Endothelial cell of umbilical vein (primary cell): ENCODE measurements around the gene H1-8. TPM values are rescaled to one million over a fixed set of nuclear protein-coding genes. Genes with fewer than 3 reads are reported as not detected.

Experiments used
- BruUV-seq: library from RNA; stranded (reverse); fragments of 400-500 nt; replicated peaks from 2 replicates; lab custom pipeline; 2021; lab: Mats Ljungman, UMichigan
- CTCF ChIA-PET: fragments of 300-600, 350-600 bp; sonication (Branson Sonifier 250); formaldehyde crosslinking; loops from one replicate; lab custom pipeline; 2021; ENCODE audit warnings: antibody characterized with exemption, inconsistent platforms; lab: Charles Lee
- POLR2A ChIA-PET: fragments of 300-600, 350-600 bp; sonication (Branson Sonifier 250); formaldehyde crosslinking; loops from one replicate; lab custom pipeline; 2021; ENCODE audit warnings: antibody characterized with exemption, inconsistent platforms; lab: Charles Lee
- DNase-seq: peaks from one replicate; pipeline ENCODE4 v3.0.0-alpha.2; 2011; ENCODE audit warnings: low read depth, low spot score
- FAIRE-seq: peaks from 2 replicates; lab custom pipeline; 2011; peaks lifted over from hg19 to GRCh38; lab: Jason Lieb, UNC
- H2AFZ ChIP-seq: 2 replicates; pipeline ENCODE4 v1.6.0; 2012; ENCODE audit warnings: low read depth, low read length, control low read depth, inconsistent platforms
- H3K27ac ChIP-seq: 2 replicates; pipeline ENCODE4 v1.5.1; 2011; ENCODE audit warnings: low read depth, mild to moderate bottlenecking, control low read depth, low read length, moderate library complexity; ENCODE audit not compliant: insufficient read depth
- H3K27me3 ChIP-seq, 2 experiments: 2 replicates each; pipeline versions ENCODE4 v1.6.0 to v1.6.1; 2011; ENCODE audit warnings: low read length in 2 of 2, mixed read lengths in 1 of 2; ENCODE audit not compliant: control insufficient read depth in 2 of 2, insufficient read depth in 2 of 2
- H3K36me3 ChIP-seq, 2 experiments: 2 replicates in 1 of 2; 3 replicates in 1 of 2; pipeline ENCODE4 v1.5.1; 2011; ENCODE audit warnings: low read length in 2 of 2, mild to moderate bottlenecking in 1 of 2, moderate library complexity in 1 of 2; ENCODE audit not compliant: control insufficient read depth in 2 of 2, insufficient read depth in 2 of 2; ENCODE audit errors: extremely low read depth in 1 of 2
- H3K4me1 ChIP-seq: 3 replicates; pipeline ENCODE4 v1.5.1; 2011; ENCODE audit warnings: mild to moderate bottlenecking, low read length; ENCODE audit not compliant: control insufficient read depth, insufficient read depth; ENCODE audit errors: extremely low read depth
- H3K4me2 ChIP-seq: 2 replicates; pipeline ENCODE4 v1.6.1; 2011; ENCODE audit warnings: low read length, control low read depth, mixed read lengths; ENCODE audit not compliant: insufficient read depth
- H3K4me3 ChIP-seq, 3 experiments: fragments of 200-600 bp in 1 of 3; sonication (generic), shearing (Covaris generic) in 1 of 3; replicated peaks in 1 of 3; 2 replicates each; pipeline ENCODE4 v1.5.1; 2011 to 2016; ENCODE audit warnings: control low read depth in 3 of 3, low read length in 3 of 3, mild to moderate bottlenecking in 2 of 3, inconsistent platforms in 1 of 3, low read depth in 1 of 3, moderate library complexity in 1 of 3; ENCODE audit not compliant: insufficient read depth in 1 of 3
- H3K79me2 ChIP-seq: 2 replicates; pipeline ENCODE4 v1.6.0; 2012; ENCODE audit warnings: low read length, inconsistent platforms; ENCODE audit not compliant: control insufficient read depth, insufficient read depth
- H3K9ac ChIP-seq: replicated peaks from 2 replicates; pipeline ENCODE3; 2011; ENCODE audit warnings: low read length, control low read depth; ENCODE audit not compliant: insufficient read depth; ENCODE audit errors: extremely low read depth
- H3K9me1 ChIP-seq: replicated peaks from 3 replicates; pipeline ENCODE4 v1.6.0; 2011; ENCODE audit warnings: mild to moderate bottlenecking, low read length; ENCODE audit not compliant: control insufficient read depth, insufficient read depth; ENCODE audit errors: extremely low read depth
- H3K9me3 ChIP-seq: replicated peaks from 2 replicates; pipeline ENCODE4 v1.5.1; 2012; ENCODE audit warnings: low read length, inconsistent platforms; ENCODE audit not compliant: control insufficient read depth, insufficient read depth
- H4K20me1 ChIP-seq: replicated peaks from 2 replicates; pipeline ENCODE3; 2011; ENCODE audit warnings: mild to moderate bottlenecking, low read length; ENCODE audit not compliant: control insufficient read depth, insufficient read depth; ENCODE audit errors: extremely low read depth
- EZH2 ChIP-seq: IDR thresholded peaks from 2 replicates; pipeline ENCODE4 v1.6.1; 2012; ENCODE audit warnings: borderline replicate concordance, low read depth, mild to moderate bottlenecking, moderate library complexity, low read length, inconsistent platforms; ENCODE audit not compliant: severe bottlenecking
- FOS ChIP-seq: IDR thresholded peaks from 2 replicates; pipeline ENCODE4 v1.6.1; 2011; ENCODE audit warnings: mild to moderate bottlenecking, low read length, moderate library complexity, borderline replicate concordance; ENCODE audit not compliant: insufficient read depth
- GATA2 ChIP-seq: IDR thresholded peaks from 2 replicates; pipeline ENCODE4 v1.7.0; 2011; ENCODE audit warnings: low read depth, mild to moderate bottlenecking, moderate library complexity, mixed read lengths, low read length; ENCODE audit not compliant: insufficient read length, insufficient read depth
- JUN ChIP-seq: IDR thresholded peaks from 2 replicates; pipeline ENCODE4 v1.6.1; 2011; ENCODE audit warnings: borderline replicate concordance, low read depth; ENCODE audit not compliant: insufficient read length, insufficient read depth
- MAX ChIP-seq: IDR thresholded peaks from 2 replicates; pipeline ENCODE4 v1.6.1; 2011; ENCODE audit not compliant: insufficient read depth, insufficient read length
- MYC ChIP-seq: IDR thresholded peaks from one replicate; pipeline ENCODE4 v1.6.1; 2011; ENCODE audit warnings: mild to moderate bottlenecking, low read depth, low read length
- POLR2A ChIP-seq: IDR thresholded peaks from 2 replicates; pipeline ENCODE4 v1.6.1; 2012; ENCODE audit warnings: low read depth, mild to moderate bottlenecking, control low read depth, low read length
- POLR2AphosphoS5 ChIP-seq: IDR thresholded peaks from 2 replicates; pipeline ENCODE4 v1.6.1; 2012; ENCODE audit warnings: low read depth, mild to moderate bottlenecking, control low read depth, low read length, moderate library complexity; ENCODE audit not compliant: insufficient read depth
- dilution Hi-C: fragments of 300-500 bp; cut with MboI; formaldehyde crosslinking; loops from one replicate; pipeline ENCODE4 v1.15.0; 2019; ENCODE audit warnings: low sequenced_read_pairs; ENCODE audit not compliant: extremely low pct_ligation_motif_present
- intact Hi-C: fragments of 100-400 bp; cut with micrococcal nuclease; formaldehyde crosslinking; loops from one replicate; pipeline ENCODE4 v1.10.0; 2022
- polyA plus RNA-seq, 4 experiments: library from polyadenylated mRNA; depleted of rRNA in 3 of 4; stranded (reverse) in 3 of 4; unstranded in 1 of 4; fragments of >200 nt; gene quantifications; 2 replicates each; pipeline versions ENCODE4 v1.2.1 to v1.2.3, GENCODE V29; 2011 to 2012; ENCODE audit warnings: missing spikeins in 1 of 4
- total RNA-seq: library from RNA; stranded (reverse); gene quantifications from 2 replicates; pipeline ENCODE4 v1.2.3, GENCODE V29; 2021
- TF ChIP-seq, protein P1 (sequence below), 2 donors: IDR thresholded peaks; 1 replicate in 1 of 2; 2 replicates in 1 of 2; pipeline ENCODE4 v1.5.1; 2011; ENCODE audit warnings: low read length in 2 of 2, mild to moderate bottlenecking in 2 of 2, moderate library complexity in 2 of 2, control low read depth in 1 of 2, inconsistent platforms in 1 of 2, low read depth in 1 of 2; ENCODE audit not compliant: insufficient read depth in 1 of 2; ENCODE audit errors: extremely low read depth in 1 of 2

H1-8 gene
- total and polyA plus RNA-seq, 2 donors (not counting 3 experiments of a cell fraction or from before 2014, with no cell fraction given), result not detected

- dilution Hi-C loops, result no loop called here
- POLR2A ChIA-PET, result interaction anchor here (1.3 kb wide), 1 partner anchor 218 kb away, joined by 3 read pairs; a partner anchor contains a TSS
Measured at GRCh38 chr3:129534428-129535027, 8.4 kb upstream of the H1-8 start.

More at GRCh38 chr3:129534428-129535027, 8.4 kb upstream of the H1-8 start:
- DNase-seq (no peak), FAIRE-seq (no peak)
- no peak for TF ChIP-seq POLR2AphosphoS5
- TF ChIP-seq EZH2, result no peak
- no peak for TF ChIP-seq MYC
- no peak for TF ChIP-seq GATA2
- no peak for TF ChIP-seq JUN
- no peak for TF ChIP-seq POLR2A
- TF ChIP-seq MAX, result no peak
- no peak for TF ChIP-seq FOS
- TF ChIP-seq, protein P1, sequence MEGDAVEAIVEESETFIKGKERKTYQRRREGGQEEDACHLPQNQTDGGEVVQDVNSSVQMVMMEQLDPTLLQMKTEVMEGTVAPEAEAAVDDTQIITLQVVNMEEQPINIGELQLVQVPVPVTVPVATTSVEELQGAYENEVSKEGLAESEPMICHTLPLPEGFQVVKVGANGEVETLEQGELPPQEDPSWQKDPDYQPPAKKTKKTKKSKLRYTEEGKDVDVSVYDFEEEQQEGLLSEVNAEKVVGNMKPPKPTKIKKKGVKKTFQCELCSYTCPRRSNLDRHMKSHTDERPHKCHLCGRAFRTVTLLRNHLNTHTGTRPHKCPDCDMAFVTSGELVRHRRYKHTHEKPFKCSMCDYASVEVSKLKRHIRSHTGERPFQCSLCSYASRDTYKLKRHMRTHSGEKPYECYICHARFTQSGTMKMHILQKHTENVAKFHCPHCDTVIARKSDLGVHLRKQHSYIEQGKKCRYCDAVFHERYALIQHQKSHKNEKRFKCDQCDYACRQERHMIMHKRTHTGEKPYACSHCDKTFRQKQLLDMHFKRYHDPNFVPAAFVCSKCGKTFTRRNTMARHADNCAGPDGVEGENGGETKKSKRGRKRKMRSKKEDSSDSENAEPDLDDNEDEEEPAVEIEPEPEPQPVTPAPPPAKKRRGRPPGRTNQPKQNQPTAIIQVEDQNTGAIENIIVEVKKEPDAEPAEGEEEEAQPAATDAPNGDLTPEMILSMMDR (IDR thresholded peaks at IDR 0.05; ENCODE audit: extremely low read depth in 1 of 2, insufficient read depth in 1 of 2, low read depth in 1 of 2, low read length in 2 of 2), result no peak
- Histone ChIP-seq H3K4me1 (peaks cover 7% of the 10 kb centered on the region), H3K27ac (no peak overlapping the region), H3K9me3 (no peaks in the 10 kb centered on the region), H3K9me1 (no peaks in the 10 kb centered on the region), H4K20me1 (no peaks in the 10 kb centered on the region), H3K4me3 (no peak overlapping the region), H3K4me2 (no peak overlapping the region), H2AFZ (no peak overlapping the region), H3K36me3 (no peaks in the 10 kb centered on the region), H3K27me3 (no peaks in the 10 kb centered on the region), H3K79me2 (no peaks in the 10 kb centered on the region), H3K9ac (no peak overlapping the region)
- intact Hi-C loops, result no loop called here
- CTCF ChIA-PET, result interaction anchor here (0.8 to 1.5 kb wide), 7 partner anchors 9 to 44 kb away, joined by 3 to 8 read pairs (median 3); partner anchors contain the start of gene H1-8
- BruUV-seq, result no TSS peak
